ENCODE results near the gene DLEU7. TPM values are rescaled to one million over a fixed set of nuclear protein-coding genes. Genes with fewer than 3 reads are reported as not detected.

DLEU7 gene
- polyA plus RNA-seq, 1 donor (not counting 4 experiments of a cell fraction or from before 2014, with no cell fraction given): not detected

GRCh38 chr13:50891206-50891605 lies 47.7 kb upstream of the DLEU7 start:
- Histone ChIP-seq H3K27ac (ENCODE audit: control insufficient read depth, insufficient read depth, low read length) (no peak overlapping the region), H3K79me2 (ENCODE audit: control insufficient read depth, insufficient read depth, low read length) (no peaks in the 10 kb centered on the region), H3K9ac (ENCODE audit: control insufficient read depth, extremely low read depth, insufficient read depth, low read length) (no peak overlapping the region), H3K4me1 (ENCODE audit: control insufficient read depth, extremely low read depth, insufficient read depth, low read length) (no peaks in the 10 kb centered on the region), H3K36me3 (ENCODE audit: control insufficient read depth in 2 of 2, extremely low read depth in 1 of 2, insufficient read depth in 2 of 2, low read length in 2 of 2) (no peaks in the 10 kb centered on the region), H3K9me1 (ENCODE audit: control insufficient read depth, extremely low read depth, insufficient read depth, low read length) (no peaks in the 10 kb centered on the region), H3K27me3 (ENCODE audit: control insufficient read depth, extremely low read depth, insufficient read depth, low read length) (no peaks in the 10 kb centered on the region), H3K4me2 (ENCODE audit: control insufficient read depth, extremely low read depth, insufficient read depth, low read depth, low read length) (no peak overlapping the region), H3K4me3 (ENCODE audit: control insufficient read depth in 2 of 3, extremely low read depth in 1 of 3, insufficient read depth in 2 of 3, low read depth in 1 of 3, low read length in 3 of 3) (no peak overlapping the region), H2AFZ (ENCODE audit: control insufficient read depth, low read length) (no peak overlapping the region), H4K20me1 (ENCODE audit: control insufficient read depth, extremely low read depth, insufficient read depth, low read length) (no peaks in the 10 kb centered on the region), H3K9me3 (ENCODE audit: control insufficient read depth, low read depth, low read length) (no peaks in the 10 kb centered on the region)
- TF ChIP-seq EZH2 (IDR thresholded peaks at IDR 0.05; ENCODE audit: low read length) (no peak), CTCF (optimal IDR thresholded peaks at IDR 0.05 in 1 of 3, IDR thresholded peaks at IDR 0.05 in 1 of 3, conservative IDR thresholded peaks at IDR 0.05 in 1 of 3; ENCODE audit: extremely low read depth in 1 of 3, insufficient read depth in 2 of 3, low read length in 3 of 3) (no peak)
- DNase-seq (ENCODE audit: low read depth, low spot score) (no peak), FAIRE-seq (no peak)
- dilution Hi-C loops (cut with MboI; ENCODE audit: extremely low pct_ligation_motif_present, low sequenced_read_pairs): no loop called here

DNA sequence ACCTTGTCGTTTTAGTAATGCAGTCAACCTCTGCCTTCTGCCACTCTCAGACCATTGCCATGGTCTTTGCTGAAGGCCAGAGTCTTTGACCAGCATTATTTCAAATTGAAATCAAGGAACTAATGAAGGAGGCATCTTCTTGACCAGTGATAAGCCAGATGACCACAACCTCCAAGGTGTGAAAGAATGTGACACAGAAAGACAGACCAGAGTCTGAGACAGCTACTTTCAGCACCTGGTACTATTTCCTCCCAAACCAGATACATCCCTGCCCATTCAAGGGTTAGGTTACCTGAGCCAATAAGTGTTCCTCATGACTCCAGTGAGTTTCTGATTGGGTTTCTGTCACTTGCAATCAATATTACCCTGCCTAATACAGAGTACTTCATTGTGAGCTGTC lies 45.8 kb upstream of the DLEU7 start:
- H3K27me3 ChIP-seq (ENCODE audit: control insufficient read depth, extremely low read depth, insufficient read depth, low read length): peaks cover under 1% of the 10 kb centered on the region
- dilution Hi-C loops (cut with MboI; ENCODE audit: extremely low pct_ligation_motif_present, low sequenced_read_pairs): no loop called here
- FAIRE-seq: no peak
- no peaks in the 10 kb centered on the region for H3K36me3 ChIP-seq (ENCODE audit: control insufficient read depth in 2 of 2, extremely low read depth in 1 of 2, insufficient read depth in 2 of 2, low read length in 2 of 2)
- no peaks in the 10 kb centered on the region for H3K4me1 ChIP-seq (ENCODE audit: control insufficient read depth, extremely low read depth, insufficient read depth, low read length)
- TF ChIP-seq CTCF (optimal IDR thresholded peaks at IDR 0.05 in 1 of 3, IDR thresholded peaks at IDR 0.05 in 1 of 3, conservative IDR thresholded peaks at IDR 0.05 in 1 of 3; ENCODE audit: extremely low read depth in 1 of 3, insufficient read depth in 2 of 3, low read length in 3 of 3): no peak
- TF ChIP-seq EZH2 (IDR thresholded peaks at IDR 0.05; ENCODE audit: low read length): no peak
- H3K9me1 ChIP-seq (ENCODE audit: control insufficient read depth, extremely low read depth, insufficient read depth, low read length): no peaks in the 10 kb centered on the region
- H3K9me3 ChIP-seq (ENCODE audit: control insufficient read depth, low read depth, low read length): no peaks in the 10 kb centered on the region
- H3K9ac ChIP-seq (ENCODE audit: control insufficient read depth, extremely low read depth, insufficient read depth, low read length): no peak overlapping the region
- H3K27ac ChIP-seq (ENCODE audit: control insufficient read depth, insufficient read depth, low read length): no peak overlapping the region
- no peaks in the 10 kb centered on the region for H4K20me1 ChIP-seq (ENCODE audit: control insufficient read depth, extremely low read depth, insufficient read depth, low read length)
- no peaks in the 10 kb centered on the region for H3K79me2 ChIP-seq (ENCODE audit: control insufficient read depth, insufficient read depth, low read length)
- no peak for DNase-seq (ENCODE audit: low read depth, low spot score)
- no peak overlapping the region for H2AFZ ChIP-seq (ENCODE audit: control insufficient read depth, low read length)
- H3K4me2 ChIP-seq (ENCODE audit: control insufficient read depth, extremely low read depth, insufficient read depth, low read depth, low read length): no peak overlapping the region
- H3K4me3 ChIP-seq (ENCODE audit: control insufficient read depth in 2 of 3, extremely low read depth in 1 of 3, insufficient read depth in 2 of 3, low read depth in 1 of 3, low read length in 3 of 3): no peak overlapping the region
